GM19467 (cell line): ENCODE data around the gene KDM4B.

Experiments used
- ATAC-seq: cut with Tn5 transposase; IDR thresholded peaks from one replicate; pipeline ENCODE4 v1.9.1; 2021; ENCODE audit warnings: mild to moderate bottlenecking, moderate library complexity; ENCODE audit not compliant: unreplicated experiment

The KDM4B gene

GRCh38 chr19:5119297-5119998, 150.5 kb downstream of the KDM4B start:
- ATAC-seq: no peak

- ATAC-seq: no peak
Measured at GRCh38 chr19:5120321-5120720, 151.4 kb downstream of the KDM4B start.

- no peak for ATAC-seq
Measured at GRCh38 chr19:5120833-5121232, 151.9 kb downstream of the KDM4B start.

GRCh38 chr19:5121266-5122120, 152.6 kb downstream of the KDM4B start:
- no peak for ATAC-seq

- ATAC-seq: no peak
Measured at GRCh38 chr19:5122121-5122400, 153.1 kb downstream of the KDM4B start.

GRCh38 chr19:5122671-5123409, 153.9 kb downstream of the KDM4B start:
- no peak for ATAC-seq

- ATAC-seq: no peak
Measured at GRCh38 chr19:5123646-5124045, 154.7 kb downstream of the KDM4B start.

GRCh38 chr19:5124111-5124855, 155.4 kb downstream of the KDM4B start:
- ATAC-seq: no peak

- no peak for ATAC-seq
Measured at GRCh38 chr19:5125376-5125775, 156.5 kb downstream of the KDM4B start.

- no peak for ATAC-seq
Measured at GRCh38 chr19:5125797-5126497, 157.0 kb downstream of the KDM4B start.

- ATAC-seq: no peak
Measured at GRCh38 chr19:5126498-5127223, 157.7 kb downstream of the KDM4B start.

- ATAC-seq: no peak
Measured at GRCh38 chr19:5127717-5128116, 158.8 kb downstream of the KDM4B start.

- no peak for ATAC-seq
Measured at GRCh38 chr19:5128251-5128935, 159.5 kb downstream of the KDM4B start.

GRCh38 chr19:5128936-5129389, 160.1 kb downstream of the KDM4B start:
- no peak for ATAC-seq

- ATAC-seq: no peak
Measured at GRCh38 chr19:5129691-5130090, 160.8 kb downstream of the KDM4B start.

GRCh38 chr19:5130371-5131030, 161.6 kb downstream of the KDM4B start:
- ATAC-seq: peak; percentile 33

- peak; percentile 46 for ATAC-seq
Measured at GRCh38 chr19:5131031-5131505, 162.2 kb downstream of the KDM4B start.

GRCh38 chr19:5131506-5132205, 162.7 kb downstream of the KDM4B start:
- ATAC-seq: no peak
